ENCODE data around the gene GGNBP2. TPM values are rescaled to one million over a fixed set of nuclear protein-coding genes. Genes with fewer than 3 reads are reported as not detected.
"Not testable (repeated sequence)": the region's sequence is repeated elsewhere in the genome, so short reads cannot be mapped to it uniquely, and the experiment has no call there.

The GGNBP2 gene
- total RNA-seq, 2 donors from 2014 or later = 128 to 130 TPM

- H3K27me3 Mint-ChIP-seq = no peaks in the 10 kb centered on the region
These were observed 50.1 kb downstream of the GGNBP2 start for GRCh38 chr17:36594626-36595401.

GRCh38 chr17:36597226-36597625 lies 52.5 kb downstream of the GGNBP2 start:
- peaks cover 19 to 24% of the 10 kb centered on the region in 2 donors for H3K4me1 Mint-ChIP-seq (ENCODE audit: low read depth in 2 of 2)
- no peak for ATAC-seq
- no peaks in the 10 kb centered on the region for H3K27me3 Mint-ChIP-seq
- no peak for DNase-seq (ENCODE audit: low spot score)
- H3K27ac Mint-ChIP-seq = no peak overlapping the region
- H3K36me3 Mint-ChIP-seq = no peaks in the 10 kb centered on the region
- H3K9me3 Mint-ChIP-seq = no peaks in the 10 kb centered on the region
- no peak overlapping the region for H3K4me3 Mint-ChIP-seq

More at GRCh38 chr17:36594626-36595401, 50.1 kb downstream of the GGNBP2 start:
- Mint-ChIP-seq H3K36me3 (no peaks in the 10 kb centered on the region), H3K9me3 (no peaks in the 10 kb centered on the region), H3K27ac (no peak overlapping the region), H3K4me3 (no peak overlapping the region), H3K4me1 (ENCODE audit: low read depth in 2 of 2) (peaks cover 26 to 27% of the 10 kb centered on the region in 2 donors)
- ATAC-seq = no peak
- peak; percentile 23 for DNase-seq (ENCODE audit: low spot score)

DNA sequence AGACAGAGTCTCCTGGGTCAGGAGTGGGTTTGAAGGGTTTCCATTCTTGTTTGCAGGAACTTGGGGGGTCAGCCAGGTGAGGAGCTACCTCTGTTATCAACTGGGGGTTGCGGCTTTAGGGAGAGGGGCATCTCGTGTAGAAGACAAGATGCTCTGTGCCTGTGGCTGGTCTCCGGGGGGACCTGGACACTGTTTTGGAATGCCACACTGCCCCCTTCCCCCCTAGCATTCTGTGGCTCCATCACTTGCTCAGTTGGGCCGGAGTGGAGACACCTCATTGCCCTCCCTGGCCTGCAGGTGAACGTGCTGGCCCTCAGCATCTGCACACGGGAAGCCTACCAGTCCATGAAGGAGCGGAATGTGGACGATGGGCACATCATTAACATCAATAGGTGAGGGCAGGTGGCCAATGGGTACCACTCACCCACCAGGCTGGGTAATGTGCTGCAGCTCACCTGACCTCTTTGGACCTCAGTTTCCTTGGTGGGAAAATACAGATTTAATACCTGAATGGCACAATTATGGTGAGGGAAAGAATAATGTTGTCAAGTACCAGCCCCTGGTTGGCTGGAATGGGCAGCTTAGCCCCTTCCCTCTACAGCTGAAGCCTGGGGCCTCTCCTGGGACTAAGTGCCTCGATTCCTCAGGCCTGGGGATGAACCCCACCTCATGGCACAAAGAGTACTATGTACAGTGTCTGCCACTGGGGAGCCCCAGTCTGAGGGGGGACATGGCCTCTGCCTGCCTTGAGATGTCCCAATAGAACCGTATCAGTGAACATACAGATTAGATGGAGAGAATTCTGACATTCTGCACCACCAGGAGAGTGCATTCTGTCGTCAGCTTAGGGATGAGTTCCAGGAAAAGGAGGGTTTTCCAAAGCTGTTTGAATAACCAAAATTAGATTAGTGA lies 53.4 kb downstream of the GGNBP2 start:
- Mint-ChIP-seq H3K36me3 (no peaks in the 10 kb centered on the region), H3K9me3 (no peaks in the 10 kb centered on the region), H3K27me3 (no peaks in the 10 kb centered on the region), H3K27ac (no peak overlapping the region), H3K4me3 (no peak overlapping the region), H3K4me1 (ENCODE audit: low read depth in 2 of 2) (peaks cover 24 to 25% of the 10 kb centered on the region in 2 donors)
- ATAC-seq (no peak), DNase-seq (ENCODE audit: low spot score) (peak; percentile 22)

DNA sequence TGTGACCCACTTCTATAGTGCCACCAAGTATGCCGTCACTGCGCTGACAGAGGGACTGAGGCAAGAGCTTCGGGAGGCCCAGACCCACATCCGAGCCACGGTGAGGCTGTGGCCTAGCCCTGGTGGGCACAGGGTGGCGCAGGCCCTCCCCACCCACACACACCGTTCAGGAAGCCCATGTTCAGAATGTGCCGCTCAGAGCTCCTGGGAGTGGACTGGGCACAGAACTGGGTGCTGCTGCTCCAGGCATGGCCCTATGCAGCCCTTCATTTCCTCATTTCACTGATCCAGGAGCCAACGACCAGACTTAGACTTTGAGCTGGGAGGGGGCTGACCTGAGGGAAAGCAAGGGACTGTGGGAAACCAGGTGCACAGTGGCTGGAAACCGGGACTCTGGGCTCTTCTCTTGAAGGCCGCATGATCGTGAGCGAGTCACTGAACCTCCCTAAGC lies 54.3 kb downstream of the GGNBP2 start:
- DNase-seq (ENCODE audit: low spot score) (peak; percentile 44), ATAC-seq (no peak)
- Mint-ChIP-seq H3K4me3 (no peak overlapping the region), H3K27me3 (no peaks in the 10 kb centered on the region), H3K4me1 (ENCODE audit: low read depth in 2 of 2) (peaks cover 20 to 23% of the 10 kb centered on the region in 2 donors), H3K9me3 (no peaks in the 10 kb centered on the region), H3K27ac (no peak overlapping the region), H3K36me3 (peaks cover 2% of the 10 kb centered on the region)

GRCh38 chr17:36599546-36600250 lies 55.0 kb downstream of the GGNBP2 start:
- Mint-ChIP-seq H3K27ac (no peak overlapping the region), H3K4me1 (ENCODE audit: low read depth in 2 of 2) (peaks cover 24 to 27% of the 10 kb centered on the region in 2 donors), H3K4me3 (no peak overlapping the region), H3K27me3 (no peaks in the 10 kb centered on the region), H3K36me3 (peaks cover 6% of the 10 kb centered on the region), H3K9me3 (no peaks in the 10 kb centered on the region)
- ATAC-seq = no peak
- peak; percentile 54 for DNase-seq (ENCODE audit: low spot score)

GRCh38 chr17:36600465-36600864 lies 55.7 kb downstream of the GGNBP2 start:
- H3K27me3 Mint-ChIP-seq = no peaks in the 10 kb centered on the region
- peak overlapping the region; percentile 87 for H3K4me3 Mint-ChIP-seq
- no peaks in the 10 kb centered on the region for H3K9me3 Mint-ChIP-seq
- peaks cover 6% of the 10 kb centered on the region for H3K36me3 Mint-ChIP-seq
- H3K4me1 Mint-ChIP-seq (ENCODE audit: low read depth in 2 of 2) = peaks cover 26 to 30% of the 10 kb centered on the region in 2 donors
- peak overlapping the region; percentile 80 to 85 for H3K27ac Mint-ChIP-seq
- DNase-seq (ENCODE audit: low spot score) (peak; percentile 46), ATAC-seq (no peak)

DNA sequence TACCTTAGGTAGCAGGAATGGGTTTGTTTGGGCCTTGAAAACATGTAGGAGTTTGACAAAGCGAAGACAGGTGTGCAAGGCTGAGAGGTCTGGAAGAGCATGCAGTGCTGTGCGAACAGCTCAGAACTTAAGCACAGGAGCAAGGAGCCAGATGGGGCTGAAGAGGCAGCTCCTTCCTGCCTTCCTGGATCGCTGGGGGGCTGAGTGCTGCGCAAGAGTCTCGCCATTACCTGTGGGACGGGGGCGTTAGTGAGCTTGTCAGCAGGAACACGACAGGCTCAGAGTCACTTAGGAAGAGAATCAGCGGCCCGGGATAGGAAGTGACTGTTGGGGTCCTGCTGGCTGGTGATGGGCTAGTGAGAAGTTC lies 56.2 kb downstream of the GGNBP2 start:
- ATAC-seq (no peak), DNase-seq (ENCODE audit: low spot score) (no peak)
- Mint-ChIP-seq H3K4me3 (peak overlapping the region; percentile 87), H3K27ac (peak overlapping the region; percentile 80 to 85), H3K4me1 (ENCODE audit: low read depth in 2 of 2) (peaks cover 31 to 35% of the 10 kb centered on the region in 2 donors), H3K9me3 (no peaks in the 10 kb centered on the region), H3K36me3 (peaks cover 6% of the 10 kb centered on the region), H3K27me3 (no peaks in the 10 kb centered on the region)

DNA sequence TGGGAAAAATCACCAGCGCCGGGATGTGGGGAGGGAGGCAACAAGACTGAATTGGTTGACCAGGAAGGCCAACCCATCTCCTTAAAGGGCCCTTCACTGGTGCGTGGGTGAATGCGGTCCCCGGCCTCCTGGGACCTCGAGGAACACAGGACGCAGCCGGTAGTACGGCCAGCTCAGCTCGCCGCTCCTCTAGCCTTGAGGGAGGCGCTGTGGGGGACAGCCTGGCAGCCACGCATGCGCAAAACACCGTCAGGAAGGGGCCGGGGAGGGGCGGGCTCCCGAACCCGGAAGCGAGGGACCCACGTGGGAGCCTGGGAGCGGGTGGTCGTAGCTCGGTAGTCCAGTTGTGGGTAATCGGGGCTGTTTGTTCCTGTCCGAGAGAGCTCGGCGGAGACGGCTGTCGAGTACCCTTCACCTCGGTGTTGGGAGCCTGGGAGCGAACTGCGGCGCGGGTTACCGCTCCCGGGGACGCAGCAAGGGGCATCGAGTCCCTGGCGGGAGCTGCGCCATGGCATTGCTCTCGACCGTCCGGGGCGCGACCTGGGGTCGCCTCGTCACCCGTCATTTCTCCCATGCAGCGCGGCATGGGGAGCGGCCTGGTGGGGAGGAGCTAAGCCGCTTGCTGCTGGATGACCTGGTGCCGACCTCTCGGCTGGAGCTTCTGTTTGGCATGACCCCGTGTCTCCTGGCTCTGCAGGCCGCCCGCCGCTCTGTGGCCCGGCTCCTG lies 56.7 kb downstream of the GGNBP2 start, which contains the start of gene MRM1:
MRM1 (plus strand) TSS at position 281 of the 727 bp plus-strand sequence; CDS start at position 509, 228 bp downstream.
- Mint-ChIP-seq H3K36me3 (peaks cover 6% of the 10 kb centered on the region), H3K27me3 (no peaks in the 10 kb centered on the region), H3K27ac (peak within 1 kb of the TSS; percentile 80 to 85), H3K4me1 (ENCODE audit: low read depth in 2 of 2) (peaks cover 34 to 38% of the 10 kb centered on the region in 2 donors), H3K4me3 (peak within 1 kb of the TSS; percentile 87), H3K9me3 (no peaks in the 10 kb centered on the region)
- peak; percentile 94 to 96 for ATAC-seq
- peak; percentile 96 for DNase-seq (ENCODE audit: low spot score)

- ATAC-seq = peak; percentile 11 to 18
- peaks cover 34 to 38% of the 10 kb centered on the region in 2 donors for H3K4me1 Mint-ChIP-seq (ENCODE audit: low read depth in 2 of 2)
- DNase-seq (ENCODE audit: low spot score) = peak; percentile 50
- no peaks in the 10 kb centered on the region for H3K27me3 Mint-ChIP-seq
- peaks cover 6% of the 10 kb centered on the region for H3K36me3 Mint-ChIP-seq
- H3K9me3 Mint-ChIP-seq = no peaks in the 10 kb centered on the region
- peak overlapping the region; percentile 87 for H3K4me3 Mint-ChIP-seq
- H3K27ac Mint-ChIP-seq = peak overlapping the region; percentile 80 to 85
These were observed 57.5 kb downstream of the GGNBP2 start for GRCh38 chr17:36602030-36602748.

GRCh38 chr17:36602924-36603384 lies 58.2 kb downstream of the GGNBP2 start:
- H3K9me3 Mint-ChIP-seq = no peaks in the 10 kb centered on the region
- peak; percentile 68 for DNase-seq (ENCODE audit: low spot score)
- peak in 1 of 2 donors; percentile 29 for ATAC-seq
- peaks cover 37 to 40% of the 10 kb centered on the region in 2 donors for H3K4me1 Mint-ChIP-seq (ENCODE audit: low read depth in 2 of 2)
- H3K27me3 Mint-ChIP-seq = no peaks in the 10 kb centered on the region
- peaks cover 6% of the 10 kb centered on the region for H3K36me3 Mint-ChIP-seq
- H3K4me3 Mint-ChIP-seq = peak overlapping the region; percentile 87
- peak overlapping the region; percentile 73 to 85 for H3K27ac Mint-ChIP-seq

DNA sequence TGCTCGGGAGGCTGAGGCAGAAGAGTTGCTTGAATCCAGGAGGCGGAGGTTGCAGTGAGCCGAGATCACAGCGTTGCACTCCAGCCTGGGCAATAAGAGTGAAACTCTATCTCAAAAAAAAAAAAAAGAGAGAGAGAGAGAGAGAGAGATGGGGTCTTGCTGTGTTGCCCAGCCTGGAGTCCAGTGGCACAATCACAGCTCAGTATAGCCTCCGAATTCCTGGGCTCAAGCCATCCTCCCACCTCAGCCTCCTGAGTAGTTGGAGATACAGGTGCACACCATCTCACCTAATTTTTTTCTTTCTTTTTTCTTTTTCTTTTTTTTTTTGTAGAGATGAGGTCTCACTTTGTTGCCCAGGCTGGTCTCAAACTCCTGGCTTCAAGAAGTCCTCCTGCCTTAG lies 60.3 kb downstream of the GGNBP2 start:
- Mint-ChIP-seq H3K4me1 (ENCODE audit: low read depth in 2 of 2) (peaks cover 43 to 47% of the 10 kb centered on the region in 2 donors), H3K4me3 (peak overlapping the region; percentile 25)
- H3K9me3 Mint-ChIP-seq; DNase-seq (ENCODE audit: low spot score); ATAC-seq; H3K36me3 Mint-ChIP-seq; H3K27ac Mint-ChIP-seq; H3K27me3 Mint-ChIP-seq: not testable (repeated sequence)

- Mint-ChIP-seq H3K9me3 (no peaks in the 10 kb centered on the region), H3K27ac (no peak overlapping the region), H3K4me1 (ENCODE audit: low read depth in 2 of 2) (peaks cover 26 to 30% of the 10 kb centered on the region in 2 donors), H3K4me3 (no peak overlapping the region), H3K27me3 (no peaks in the 10 kb centered on the region), H3K36me3 (peaks cover 6% of the 10 kb centered on the region)
- DNase-seq (ENCODE audit: low spot score) (no peak), ATAC-seq (peak; percentile 5 to 38)
These were observed 63.6 kb downstream of the GGNBP2 start for GRCh38 chr17:36608280-36608679.

All from natural killer cell treated with Interleukin-12 subunit alpha and Interleukin-12 subunit beta and Interleukin-15 and Interleukin-18, amount 100 ng/mL, for 72 hours (primary cell).